Astrocyte of the cerebellum (primary cell): ENCODE measurements around the gene CLUH.

Source experiments
- DNase-seq: peaks from one replicate; pipeline ENCODE4 v3.0.0-alpha.2; 2011; ENCODE audit warnings: low read depth
- H3K4me3 ChIP-seq: 2 replicates; pipeline ENCODE4 v1.5.1; 2011; ENCODE audit warnings: mild to moderate bottlenecking, low read depth, low read length, moderate library complexity
- in situ Hi-C: cut with HindIII; loops from 2 replicates; pipeline ENCODE4 v1.10.0; 2017; ENCODE audit warnings: low sequenced_read_pairs
- TF ChIP-seq, protein P1 (sequence below): IDR thresholded peaks from 2 replicates; pipeline ENCODE4 v1.5.1; 2012; ENCODE audit warnings: low read length, low read depth, moderate library complexity, mild to moderate bottlenecking; ENCODE audit errors: missing control alignments

The CLUH gene

DNA sequence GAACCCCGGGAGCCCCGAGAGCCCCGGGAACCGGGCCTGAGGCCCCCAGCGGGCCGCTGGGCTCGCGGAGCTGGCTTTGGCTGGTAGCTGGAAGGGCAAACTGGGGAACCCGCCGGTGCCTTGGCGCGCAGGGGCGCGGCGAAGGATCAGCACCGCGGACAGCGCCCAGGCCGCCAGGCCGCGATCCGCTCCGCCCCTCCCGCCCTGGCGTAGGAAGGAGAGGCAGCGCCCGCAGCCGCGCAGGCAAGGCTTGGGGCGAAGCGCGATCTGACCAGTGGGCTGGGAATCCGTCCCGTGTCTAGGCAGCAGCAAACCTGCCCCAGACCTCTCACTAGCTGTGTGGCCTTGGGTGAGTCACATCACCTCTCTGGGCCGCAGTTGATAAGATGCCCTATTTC, 38.2 kb upstream of the CLUH start:
- in situ Hi-C loops = loop anchor here (25.0 kb wide), 1 partner anchor 113 kb away; no protein-coding TSS in a partner anchor

DNA sequence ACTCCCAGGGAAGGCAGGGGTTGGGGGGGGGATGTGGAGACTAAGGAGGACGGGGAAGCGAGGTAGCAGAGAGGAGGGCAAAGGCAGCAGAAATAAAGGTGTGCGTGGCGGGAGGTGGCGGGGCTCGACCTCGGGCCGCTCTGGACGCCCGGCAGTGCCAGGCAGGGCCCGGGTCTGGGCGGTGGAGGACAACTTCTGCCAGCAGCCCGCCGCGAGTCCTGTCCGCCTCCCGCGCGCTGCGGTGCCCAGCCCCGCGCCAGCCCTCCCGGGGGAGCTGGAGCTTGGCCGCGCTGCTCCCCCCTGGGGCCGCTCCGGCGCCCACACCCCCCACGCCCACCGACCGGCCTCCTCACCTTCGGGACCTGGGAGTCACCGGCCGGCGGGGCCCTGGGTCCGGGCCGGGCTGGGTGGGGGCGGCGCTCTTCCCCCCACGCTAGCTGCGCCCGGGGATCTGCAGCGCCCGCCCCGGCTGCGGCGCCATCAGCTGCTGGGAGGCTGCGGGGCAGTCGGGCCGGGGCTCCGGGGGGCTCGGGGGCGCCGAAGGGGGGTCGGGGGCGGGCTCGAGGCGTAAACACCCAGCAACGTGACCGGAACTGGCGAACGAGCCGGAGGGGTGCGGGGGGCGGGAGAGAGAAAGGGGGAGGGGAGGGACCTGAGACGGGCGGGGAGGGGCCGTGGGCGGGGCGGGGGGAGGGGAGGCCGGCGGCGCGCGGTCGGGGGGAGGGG, 37.7 kb upstream of the CLUH start, which contains the start of gene CCDC92B:
CCDC92B (minus strand) TSS at position 595 of the 726 bp plus-strand sequence. CDS start 14,507 bp downstream, outside the sequence.
- H3K4me3 ChIP-seq = no peak within 1 kb of the TSS
- TF ChIP-seq, protein P1, sequence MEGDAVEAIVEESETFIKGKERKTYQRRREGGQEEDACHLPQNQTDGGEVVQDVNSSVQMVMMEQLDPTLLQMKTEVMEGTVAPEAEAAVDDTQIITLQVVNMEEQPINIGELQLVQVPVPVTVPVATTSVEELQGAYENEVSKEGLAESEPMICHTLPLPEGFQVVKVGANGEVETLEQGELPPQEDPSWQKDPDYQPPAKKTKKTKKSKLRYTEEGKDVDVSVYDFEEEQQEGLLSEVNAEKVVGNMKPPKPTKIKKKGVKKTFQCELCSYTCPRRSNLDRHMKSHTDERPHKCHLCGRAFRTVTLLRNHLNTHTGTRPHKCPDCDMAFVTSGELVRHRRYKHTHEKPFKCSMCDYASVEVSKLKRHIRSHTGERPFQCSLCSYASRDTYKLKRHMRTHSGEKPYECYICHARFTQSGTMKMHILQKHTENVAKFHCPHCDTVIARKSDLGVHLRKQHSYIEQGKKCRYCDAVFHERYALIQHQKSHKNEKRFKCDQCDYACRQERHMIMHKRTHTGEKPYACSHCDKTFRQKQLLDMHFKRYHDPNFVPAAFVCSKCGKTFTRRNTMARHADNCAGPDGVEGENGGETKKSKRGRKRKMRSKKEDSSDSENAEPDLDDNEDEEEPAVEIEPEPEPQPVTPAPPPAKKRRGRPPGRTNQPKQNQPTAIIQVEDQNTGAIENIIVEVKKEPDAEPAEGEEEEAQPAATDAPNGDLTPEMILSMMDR = no peak
- no peak for DNase-seq
- in situ Hi-C loops = no loop called here

More for the DNA sequence above, 38.2 kb upstream of the CLUH start:
- TF ChIP-seq, protein P1 = no peak
- DNase-seq = peak; percentile 19
- H3K4me3 ChIP-seq = no peak overlapping the region

DNA sequence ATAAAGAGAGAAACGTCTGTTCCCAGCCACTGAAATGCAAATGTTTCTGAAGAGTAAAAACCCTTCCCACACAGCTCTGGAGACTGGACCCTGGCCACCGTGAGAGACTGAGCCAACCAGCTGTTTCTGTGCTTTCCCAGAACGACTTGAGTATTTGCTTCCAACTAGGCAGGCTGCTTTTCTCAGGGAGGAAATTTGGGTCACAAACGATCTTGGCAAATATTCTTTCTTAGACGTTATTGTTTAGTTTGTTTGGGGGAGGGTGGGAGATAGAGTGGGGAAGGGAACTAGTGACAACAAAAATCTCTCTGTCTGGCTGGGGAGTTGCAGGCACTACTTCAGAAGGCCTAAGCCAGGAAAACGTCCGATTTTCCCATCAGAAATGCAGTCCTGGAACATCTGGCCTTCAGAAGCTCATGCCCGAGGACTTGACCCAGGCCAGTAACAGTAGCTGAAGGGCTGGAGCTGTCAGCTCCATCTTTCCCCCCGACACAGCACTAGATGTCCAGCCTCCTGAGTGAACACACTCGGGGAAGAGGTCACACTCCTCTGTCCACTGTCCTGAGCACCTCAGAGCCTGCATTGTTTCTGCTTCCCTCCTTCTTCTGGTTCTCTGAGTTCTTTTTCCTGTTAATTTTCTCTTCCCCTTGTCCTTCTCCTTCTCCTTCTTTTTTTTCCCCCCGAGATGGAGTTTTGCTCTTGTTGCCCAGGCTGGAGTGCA, 33.9 kb upstream of the CLUH start:
- in situ Hi-C loops = no loop called here
- no peak overlapping the region for H3K4me3 ChIP-seq
- no peak for DNase-seq
- TF ChIP-seq, protein P1 = no peak

DNA sequence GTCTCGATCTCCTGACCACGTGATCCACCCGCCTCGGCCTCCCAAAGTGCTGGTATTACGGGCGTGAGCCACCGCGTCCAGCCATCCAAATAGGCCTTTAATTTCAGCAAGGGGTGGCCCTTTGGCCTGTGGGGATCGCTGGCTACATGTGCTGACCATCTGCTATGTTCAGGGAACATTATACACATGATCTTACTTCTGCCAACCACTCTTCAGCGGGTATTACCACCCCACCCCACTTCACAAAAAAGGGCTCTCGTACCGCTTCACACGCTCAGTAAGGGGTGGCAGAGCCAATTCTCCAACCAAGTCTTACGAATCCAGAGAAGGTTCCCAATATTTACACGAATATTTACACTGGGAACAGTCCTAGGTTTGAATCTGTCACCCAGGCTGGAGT, 26.1 kb upstream of the CLUH start:
- no peak for DNase-seq
- in situ Hi-C loops = no loop called here
- TF ChIP-seq, protein P1 = no peak
- no peak overlapping the region for H3K4me3 ChIP-seq

DNA sequence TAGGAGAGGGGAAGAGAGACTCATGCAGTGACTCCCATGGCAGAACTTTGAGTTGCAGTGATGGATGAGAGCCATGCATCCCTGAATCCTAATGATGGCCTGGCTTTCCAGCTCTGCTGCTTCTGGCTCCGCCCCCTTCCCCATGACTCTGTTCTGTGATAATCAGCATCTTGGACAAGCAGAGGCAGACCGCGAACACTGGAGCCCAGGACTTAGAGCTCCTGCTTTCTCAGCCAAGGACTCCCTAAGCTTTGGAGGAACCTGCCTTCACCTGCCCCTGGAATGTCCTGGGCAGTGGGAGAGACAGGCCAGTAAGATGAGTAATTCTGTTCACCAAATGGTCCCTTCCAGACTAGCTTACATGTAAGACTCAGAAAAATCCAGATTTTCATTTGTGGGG, 25.4 kb upstream of the CLUH start:
- TF ChIP-seq, protein P1 = no peak
- in situ Hi-C loops = no loop called here
- no peak overlapping the region for H3K4me3 ChIP-seq
- no peak for DNase-seq

DNA sequence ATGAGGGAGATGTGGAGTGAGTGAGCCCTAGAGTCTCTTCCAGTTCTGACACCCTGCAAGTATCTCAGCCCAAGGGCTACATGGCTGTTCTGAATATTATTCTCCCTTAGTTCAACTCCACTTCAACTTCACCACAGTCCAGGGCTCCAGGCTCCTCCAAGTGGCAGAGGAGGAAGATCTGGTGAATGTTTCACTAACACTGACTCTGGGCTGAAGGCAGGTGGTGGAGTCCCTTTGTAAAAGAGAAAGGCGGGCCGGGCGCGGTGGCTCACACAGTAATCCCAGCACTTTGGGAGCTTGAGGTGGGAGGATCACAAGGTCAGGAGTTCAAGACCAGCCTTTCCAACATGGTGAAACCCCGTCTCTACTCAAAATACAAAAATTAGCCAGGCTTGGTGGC, 24.3 kb upstream of the CLUH start:
- TF ChIP-seq, protein P1 = no peak
- H3K4me3 ChIP-seq = no peak overlapping the region
- in situ Hi-C loops = no loop called here
- DNase-seq = no peak
